Transverse colon (tissue), 4 donors: ENCODE measurements around the gene CCDC40. TPM values are rescaled to one million over a fixed set of nuclear protein-coding genes. Genes with fewer than 3 reads are reported as not detected.

Experiments used
- DNase-seq: peaks from one replicate; pipeline ENCODE4 v3.0.0-alpha.2; 2019
- H3K27ac ChIP-seq, 4 donors: fragments of 200-600 bp; sonication (generic); 2 replicates each; pipeline ENCODE4 v1.5.1; 2016 to 2018; ENCODE audit warnings: inconsistent platforms in 4 of 4
- H3K27me3 ChIP-seq: fragments of 200-600 bp; sonication (generic); 2 replicates; pipeline ENCODE4 v1.5.1; 2017; ENCODE audit warnings: inconsistent platforms
- H3K36me3 ChIP-seq, 4 donors: fragments of 200-600 bp; sonication (generic); 2 replicates each; pipeline ENCODE4 v1.5.1; 2017 to 2019; ENCODE audit warnings: inconsistent platforms in 4 of 4
- H3K4me1 ChIP-seq, 4 donors: fragments of 200-600 bp; sonication (generic); 2 replicates each; pipeline ENCODE4 v1.5.1; 2017 to 2020; ENCODE audit warnings: inconsistent platforms in 4 of 4
- H3K4me3 ChIP-seq, 4 donors: fragments of 200-600 bp; sonication (generic); 1 replicate in 1 of 4; 2 replicates in 3 of 4; pipeline versions ENCODE4 v1.5.1 to v1.6.1; 2017 to 2019; ENCODE audit warnings: inconsistent platforms in 4 of 4
- H3K9me3 ChIP-seq, 2 donors: fragments of 200-600 bp; sonication (generic); 2 replicates each; pipeline ENCODE4 v1.5.1; 2017 to 2019; ENCODE audit warnings: inconsistent platforms in 2 of 2
- EP300 ChIP-seq: sonication (generic); formaldehyde crosslinking; IDR thresholded peaks from one replicate; pipeline ENCODE4 v1.6.1; 2017; ENCODE audit warnings: antibody characterized with exemption, low read depth
- POLR2A ChIP-seq: fragments of 450-650 bp; IDR thresholded peaks from one replicate; pipeline ENCODE4 v1.6.1; 2016; ENCODE audit warnings: antibody characterized with exemption, mild to moderate bottlenecking, moderate library complexity
- POLR2AphosphoS5 ChIP-seq, 3 donors: sonication (generic); formaldehyde crosslinking; IDR thresholded peaks; one replicate each; pipeline ENCODE4 v1.6.1; 2016; ENCODE audit warnings: antibody characterized with exemption in 3 of 3
- WGBS, 2 donors: methylation state at CpG; one replicate each; pipeline ENCODE4 v1.1.5; 2018; ENCODE audit warnings: low coverage in 1 of 2; 5-methylcytosine and 5-hydroxymethylcytosine counted together
- in situ Hi-C, 4 donors: fragments of 200-750 bp; cut with MboI; loops; one replicate each; pipeline versions ENCODE4 v1.15.0 to v1.15.1; 2017; ENCODE audit warnings: low sequenced_read_pairs in 3 of 4, low pct_ligation_motif_present in 1 of 4, low pct_unique_long_range_greater_than_20kb in 1 of 4
- intact Hi-C: fragments of 100-400 bp; cut with DNase I; formaldehyde crosslinking; loops from one replicate; pipeline ENCODE4 v1.15.1; 2023; ENCODE audit warnings: low total_unique reads
- total RNA-seq, 4 donors: library from RNA; depleted of rRNA; stranded (reverse); fragments of >200 nt; gene quantifications; one replicate each; pipeline ENCODE4 v1.1.0, GENCODE V29; 2016
- TF ChIP-seq, protein P1 (sequence below), 5 experiments: fragments of 200-600 bp in 3 of 5; fragments of 450-650 bp in 2 of 5; sonication (generic) in 3 of 5; IDR thresholded peaks; 1 replicate in 2 of 5; 2 replicates in 3 of 5; pipeline ENCODE4 v1.5.1; 2016 to 2017; ENCODE audit warnings: antibody characterized with exemption in 5 of 5, inconsistent platforms in 3 of 5, mild to moderate bottlenecking in 2 of 5, moderate library complexity in 1 of 5

Gene CCDC40, protein sequence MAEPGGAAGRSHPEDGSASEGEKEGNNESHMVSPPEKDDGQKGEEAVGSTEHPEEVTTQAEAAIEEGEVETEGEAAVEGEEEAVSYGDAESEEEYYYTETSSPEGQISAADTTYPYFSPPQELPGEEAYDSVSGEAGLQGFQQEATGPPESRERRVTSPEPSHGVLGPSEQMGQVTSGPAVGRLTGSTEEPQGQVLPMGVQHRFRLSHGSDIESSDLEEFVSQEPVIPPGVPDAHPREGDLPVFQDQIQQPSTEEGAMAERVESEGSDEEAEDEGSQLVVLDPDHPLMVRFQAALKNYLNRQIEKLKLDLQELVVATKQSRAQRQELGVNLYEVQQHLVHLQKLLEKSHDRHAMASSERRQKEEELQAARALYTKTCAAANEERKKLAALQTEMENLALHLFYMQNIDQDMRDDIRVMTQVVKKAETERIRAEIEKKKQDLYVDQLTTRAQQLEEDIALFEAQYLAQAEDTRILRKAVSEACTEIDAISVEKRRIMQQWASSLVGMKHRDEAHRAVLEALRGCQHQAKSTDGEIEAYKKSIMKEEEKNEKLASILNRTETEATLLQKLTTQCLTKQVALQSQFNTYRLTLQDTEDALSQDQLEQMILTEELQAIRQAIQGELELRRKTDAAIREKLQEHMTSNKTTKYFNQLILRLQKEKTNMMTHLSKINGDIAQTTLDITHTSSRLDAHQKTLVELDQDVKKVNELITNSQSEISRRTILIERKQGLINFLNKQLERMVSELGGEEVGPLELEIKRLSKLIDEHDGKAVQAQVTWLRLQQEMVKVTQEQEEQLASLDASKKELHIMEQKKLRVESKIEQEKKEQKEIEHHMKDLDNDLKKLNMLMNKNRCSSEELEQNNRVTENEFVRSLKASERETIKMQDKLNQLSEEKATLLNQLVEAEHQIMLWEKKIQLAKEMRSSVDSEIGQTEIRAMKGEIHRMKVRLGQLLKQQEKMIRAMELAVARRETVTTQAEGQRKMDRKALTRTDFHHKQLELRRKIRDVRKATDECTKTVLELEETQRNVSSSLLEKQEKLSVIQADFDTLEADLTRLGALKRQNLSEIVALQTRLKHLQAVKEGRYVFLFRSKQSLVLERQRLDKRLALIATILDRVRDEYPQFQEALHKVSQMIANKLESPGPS
- total RNA-seq, result 1 to 10 TPM in 3 of 4 donors, under 1 TPM in 1; 0.75 to 2.8 (median 2.0) TPM

DNA sequence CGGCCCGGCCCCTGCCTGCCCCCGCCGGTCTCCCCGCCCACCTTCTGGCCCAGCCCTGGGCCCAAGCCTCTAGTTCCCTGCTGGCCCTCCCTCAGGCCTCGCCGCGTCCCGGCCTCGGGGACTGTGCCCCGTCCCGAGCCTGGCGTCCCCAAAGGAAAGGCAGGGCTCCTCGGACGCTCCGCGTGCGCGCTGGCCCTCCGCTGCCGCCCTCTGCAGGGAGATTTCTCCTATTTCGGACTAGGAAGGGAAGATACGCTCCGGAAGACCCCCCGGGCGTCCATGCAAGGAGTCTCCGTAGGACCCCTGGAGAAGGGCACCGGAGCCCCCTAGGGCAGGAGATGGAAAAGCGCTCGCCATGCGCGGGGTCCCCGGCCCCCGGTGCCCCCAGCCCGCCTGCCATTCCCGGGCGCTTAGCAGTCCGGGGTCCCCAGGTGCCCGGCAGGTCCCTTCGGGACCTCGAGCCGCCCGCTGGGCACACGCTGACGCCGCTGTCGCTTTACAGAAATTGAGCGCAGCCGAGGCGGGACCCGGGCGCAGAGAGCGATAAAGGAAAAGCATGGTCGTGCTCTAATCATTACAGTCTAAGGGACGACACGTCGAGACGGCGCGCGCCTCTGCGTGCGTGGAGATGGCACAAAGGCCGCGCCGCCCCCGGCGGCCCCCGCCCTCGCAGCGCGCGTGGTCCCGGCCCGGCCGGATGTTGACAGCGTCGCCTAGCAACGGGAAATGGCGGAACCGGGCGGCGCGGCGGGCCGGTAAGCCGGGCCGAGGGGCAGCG lies at the start of gene CCDC40:
TSS of gene CCDC40 (plus strand) at position 706 of the 778 bp plus-strand sequence. CDS start at position 727, 21 bp downstream.
- intact Hi-C loops, result no loop called here
- 0% methylated on average over 38 of the region's 89 CpGs; no CpG with 5 or more reads in 1 of the 2 donors for WGBS, 2 donors
- in situ Hi-C loops, result no loop called here
- Histone ChIP-seq H3K4me1 (peaks cover 5 to 30% (median 18%) of the 10 kb centered on the region in 4 donors), H3K27ac (peak within 1 kb of the TSS; percentile 91 to 97 (median 92)), H3K36me3 (no peaks in the 10 kb centered on the region), H3K4me3 (peak within 1 kb of the TSS; percentile 46 to 87 (median 66)), H3K9me3 (no peaks in the 10 kb centered on the region), H3K27me3 (no peaks in the 10 kb centered on the region)
- TF ChIP-seq EP300, result no peak
- TF ChIP-seq, protein P1, sequence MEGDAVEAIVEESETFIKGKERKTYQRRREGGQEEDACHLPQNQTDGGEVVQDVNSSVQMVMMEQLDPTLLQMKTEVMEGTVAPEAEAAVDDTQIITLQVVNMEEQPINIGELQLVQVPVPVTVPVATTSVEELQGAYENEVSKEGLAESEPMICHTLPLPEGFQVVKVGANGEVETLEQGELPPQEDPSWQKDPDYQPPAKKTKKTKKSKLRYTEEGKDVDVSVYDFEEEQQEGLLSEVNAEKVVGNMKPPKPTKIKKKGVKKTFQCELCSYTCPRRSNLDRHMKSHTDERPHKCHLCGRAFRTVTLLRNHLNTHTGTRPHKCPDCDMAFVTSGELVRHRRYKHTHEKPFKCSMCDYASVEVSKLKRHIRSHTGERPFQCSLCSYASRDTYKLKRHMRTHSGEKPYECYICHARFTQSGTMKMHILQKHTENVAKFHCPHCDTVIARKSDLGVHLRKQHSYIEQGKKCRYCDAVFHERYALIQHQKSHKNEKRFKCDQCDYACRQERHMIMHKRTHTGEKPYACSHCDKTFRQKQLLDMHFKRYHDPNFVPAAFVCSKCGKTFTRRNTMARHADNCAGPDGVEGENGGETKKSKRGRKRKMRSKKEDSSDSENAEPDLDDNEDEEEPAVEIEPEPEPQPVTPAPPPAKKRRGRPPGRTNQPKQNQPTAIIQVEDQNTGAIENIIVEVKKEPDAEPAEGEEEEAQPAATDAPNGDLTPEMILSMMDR (IDR thresholded peaks at IDR 0.05), result peak in 1 of 5 experiments; percentile 12
- TF ChIP-seq POLR2A, result peak; percentile 60
- peak; percentile 49 to 86 (median 78) for TF ChIP-seq POLR2AphosphoS5 (IDR thresholded peaks at IDR 0.05)
- DNase-seq, result peak; percentile 87

DNA sequence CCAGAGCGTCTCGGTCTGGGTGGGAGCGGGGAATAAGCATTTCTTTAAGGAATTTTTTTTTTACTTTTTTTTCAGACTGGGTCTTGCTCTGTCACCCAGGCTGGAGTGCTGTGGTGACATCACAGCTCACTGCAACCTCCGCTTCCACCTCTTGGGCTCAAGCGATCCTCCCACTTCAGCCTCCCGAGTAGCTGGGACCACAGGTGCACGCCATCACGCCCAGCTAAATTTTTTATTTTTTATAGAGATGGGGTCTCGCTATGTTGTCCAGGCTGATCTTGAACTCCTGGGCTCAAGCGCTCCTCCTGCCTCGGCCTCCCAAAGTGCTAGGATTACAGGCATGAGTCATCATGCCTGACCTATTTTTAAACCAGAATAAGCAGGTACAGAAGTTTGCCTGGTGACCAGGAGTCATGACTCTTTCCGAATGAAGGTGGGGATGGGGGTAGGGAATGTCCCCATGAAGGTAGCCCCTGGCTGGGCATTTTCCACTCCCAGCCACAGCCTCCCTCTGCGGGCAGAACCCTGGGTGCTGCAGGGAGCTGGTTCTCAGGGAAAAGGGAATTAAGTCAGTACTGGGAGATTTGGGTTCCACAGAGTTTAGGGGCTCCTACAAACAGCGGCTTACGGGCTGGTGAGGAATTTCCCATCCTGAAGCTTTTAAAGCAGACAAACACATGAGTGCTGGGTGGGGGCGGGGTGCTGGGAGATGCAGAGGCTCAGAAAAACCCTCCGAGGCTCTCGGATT lies 49.1 kb upstream of the CCDC40 start:
- H3K36me3 ChIP-seq, result no peaks in the 10 kb centered on the region
- H3K9me3 ChIP-seq, result no peaks in the 10 kb centered on the region
- intact Hi-C loops (loop anchor here (5.0 kb wide), 1 partner anchor 200 kb away; no protein-coding TSS in a partner anchor), in situ Hi-C loops (loop anchor here in 2 of 4 donors (25.0 kb wide), 1 partner anchor 175 kb away; no protein-coding TSS in a partner anchor)
- H3K27ac ChIP-seq, result peak overlapping the region; percentile 53 to 72 (median 63)
- no peak overlapping the region for H3K4me3 ChIP-seq
- H3K4me1 ChIP-seq, result peaks cover 18 to 57% (median 52%) of the 10 kb centered on the region in 4 donors
- 68 to 76% methylated on average over 9 to 18 of the region's 18 CpGs for WGBS, 2 donors
- H3K27me3 ChIP-seq, result no peaks in the 10 kb centered on the region
- no peak for DNase-seq
- TF ChIP-seq POLR2A (no peak), EP300 (no peak), POLR2AphosphoS5 (IDR thresholded peaks at IDR 0.05) (no peak)
- TF ChIP-seq, protein P1 (IDR thresholded peaks at IDR 0.05), result no peak

DNA sequence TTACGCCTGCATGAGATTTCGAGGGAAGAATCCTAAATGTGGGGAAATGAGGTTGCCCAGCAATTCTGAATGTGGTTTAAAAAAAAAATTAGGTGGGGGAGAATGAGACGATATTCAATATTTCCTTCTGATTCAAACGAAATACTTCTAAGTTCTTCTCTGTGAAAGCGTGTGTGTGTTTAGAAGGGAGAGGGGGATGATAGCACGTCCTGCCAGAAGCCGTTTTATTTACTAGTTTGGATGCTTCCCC lies 48.6 kb upstream of the CCDC40 start:
- intact Hi-C loops (loop anchor here (5.0 kb wide), 1 partner anchor 201 kb away; no protein-coding TSS in a partner anchor), in situ Hi-C loops (loop anchor here in 2 of 4 donors (25.0 kb wide), 1 partner anchor 176 kb away; no protein-coding TSS in a partner anchor)
- H3K4me1 ChIP-seq, result peaks cover 23 to 62% (median 57%) of the 10 kb centered on the region in 4 donors
- no peak for DNase-seq
- H3K27me3 ChIP-seq, result no peaks in the 10 kb centered on the region
- no peaks in the 10 kb centered on the region for H3K36me3 ChIP-seq
- WGBS, 2 donors, result 33 to 38% methylated on average over 6 to 7 of the region's 7 CpGs
- H3K27ac ChIP-seq, result peak overlapping the region; percentile 53 to 72 (median 63)
- no peaks in the 10 kb centered on the region for H3K9me3 ChIP-seq
- no peak for TF ChIP-seq EP300
- no peak for TF ChIP-seq POLR2A
- TF ChIP-seq, protein P1 (IDR thresholded peaks at IDR 0.05), result no peak
- TF ChIP-seq POLR2AphosphoS5 (IDR thresholded peaks at IDR 0.05), result no peak
- H3K4me3 ChIP-seq, result no peak overlapping the region
